ENCODE data around the gene SFTPB.

- TF ChIP-seq CTCF (IDR thresholded peaks at IDR 0.05; ENCODE audit: low read depth, low read length, missing input control) (no peak), SP1 (IDR thresholded peaks at IDR 0.05) (no peak), REST (IDR thresholded peaks at IDR 0.05) (no peak), EGR1 (IDR thresholded peaks at IDR 0.05; ENCODE audit: low read depth in 2 of 2) (no peak), TAF1 (conservative IDR thresholded peaks at IDR 0.05) (no peak), YY1 (IDR thresholded peaks at IDR 0.05) (no peak), MAX (IDR thresholded peaks at IDR 0.05) (no peak)
These were observed 12.8 kb upstream of the SFTPB start for GRCh38 chr2:85680707-85681371.

Measured in liver (tissue), 3 donors.